ENCODE data around the gene SUSD3.

DNA sequence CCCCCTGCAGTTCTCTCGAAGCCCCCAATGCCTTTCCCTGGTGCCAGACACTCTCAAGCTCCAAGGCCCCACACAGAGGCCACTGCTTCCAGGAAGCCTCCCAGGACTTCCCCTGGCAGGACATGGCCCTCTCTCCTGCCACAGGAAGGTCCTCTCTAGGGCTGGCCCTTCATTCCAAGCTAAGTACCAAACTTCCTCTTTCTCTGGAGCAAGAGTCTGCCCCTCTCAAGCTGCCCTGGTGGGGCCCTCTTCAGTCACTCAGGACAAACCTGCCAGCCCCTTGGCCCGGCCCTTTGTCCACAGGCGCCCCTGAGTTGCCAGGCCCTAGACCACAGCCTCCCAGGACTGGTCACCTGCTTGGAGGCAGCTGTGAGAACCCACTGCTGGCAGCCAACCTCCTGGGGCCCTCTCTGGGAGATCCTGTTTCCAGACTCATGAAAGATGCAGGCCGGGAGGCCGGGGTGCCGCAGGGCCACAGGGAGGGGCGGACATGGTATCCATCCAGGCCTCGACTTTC is 69.0 kb downstream of the SUSD3 start:
- TF ChIP-seq, protein P1, sequence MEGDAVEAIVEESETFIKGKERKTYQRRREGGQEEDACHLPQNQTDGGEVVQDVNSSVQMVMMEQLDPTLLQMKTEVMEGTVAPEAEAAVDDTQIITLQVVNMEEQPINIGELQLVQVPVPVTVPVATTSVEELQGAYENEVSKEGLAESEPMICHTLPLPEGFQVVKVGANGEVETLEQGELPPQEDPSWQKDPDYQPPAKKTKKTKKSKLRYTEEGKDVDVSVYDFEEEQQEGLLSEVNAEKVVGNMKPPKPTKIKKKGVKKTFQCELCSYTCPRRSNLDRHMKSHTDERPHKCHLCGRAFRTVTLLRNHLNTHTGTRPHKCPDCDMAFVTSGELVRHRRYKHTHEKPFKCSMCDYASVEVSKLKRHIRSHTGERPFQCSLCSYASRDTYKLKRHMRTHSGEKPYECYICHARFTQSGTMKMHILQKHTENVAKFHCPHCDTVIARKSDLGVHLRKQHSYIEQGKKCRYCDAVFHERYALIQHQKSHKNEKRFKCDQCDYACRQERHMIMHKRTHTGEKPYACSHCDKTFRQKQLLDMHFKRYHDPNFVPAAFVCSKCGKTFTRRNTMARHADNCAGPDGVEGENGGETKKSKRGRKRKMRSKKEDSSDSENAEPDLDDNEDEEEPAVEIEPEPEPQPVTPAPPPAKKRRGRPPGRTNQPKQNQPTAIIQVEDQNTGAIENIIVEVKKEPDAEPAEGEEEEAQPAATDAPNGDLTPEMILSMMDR (IDR thresholded peaks at IDR 0.05): no peak
- TF ChIP-seq POLR2A (IDR thresholded peaks at IDR 0.05): no peak
